Erythroblast (primary cell): ENCODE data around the gene BPHL.

ENCODE experiments used
- GATA1 ChIP-seq: IDR thresholded peaks from 2 replicates; pipeline ENCODE4 v1.6.1; 2011; ENCODE audit warnings: low read depth, mild to moderate bottlenecking, control low read depth, low read length, moderate library complexity
- POLR2A ChIP-seq: IDR thresholded peaks from 2 replicates; pipeline ENCODE4 v1.6.1; 2011; ENCODE audit warnings: mild to moderate bottlenecking, low read length

DNA sequence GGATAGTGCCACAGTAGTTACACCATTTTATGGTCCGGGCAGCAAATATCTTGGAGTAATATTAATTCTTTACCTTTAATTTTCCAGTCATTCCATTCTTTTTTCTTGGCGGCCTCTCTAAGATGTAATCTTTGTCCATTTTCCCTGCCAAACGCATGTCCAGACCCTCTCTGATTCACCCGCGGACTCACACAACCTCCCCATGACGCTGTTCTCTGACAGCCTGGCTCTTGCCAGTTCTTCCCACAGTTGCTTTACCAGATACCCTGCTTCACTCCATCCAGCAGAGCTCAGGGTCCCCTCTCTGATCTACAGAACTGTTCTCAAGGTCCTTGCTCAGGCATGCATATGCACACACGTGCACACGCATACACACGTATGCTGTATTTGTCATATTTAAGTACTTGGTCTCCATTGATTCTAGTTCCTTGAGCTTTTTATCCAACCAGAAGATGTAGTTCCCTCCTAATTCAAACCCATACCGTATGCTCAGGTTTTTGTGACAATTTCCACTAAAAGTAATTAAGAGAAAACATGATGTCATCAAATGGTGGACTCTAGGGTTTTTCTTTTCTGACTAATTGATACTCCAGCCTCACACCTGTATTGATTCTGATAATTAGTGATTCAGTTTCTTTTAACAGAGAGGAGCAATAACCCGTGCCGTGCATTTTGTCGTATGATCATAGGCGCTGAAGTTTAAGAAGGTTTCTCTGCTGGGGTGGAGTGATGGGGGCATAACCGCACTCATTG lies 10.0 kb downstream of the BPHL start:
- no peak for TF ChIP-seq POLR2A
- TF ChIP-seq GATA1 = no peak
